Activated CD4-positive, CD25-positive, alpha-beta regulatory T cell (primary cell): ENCODE measurements around the gene SLC38A10.

Experiments
- DNase-seq, 4 experiments: peaks; one replicate each; lab custom pipeline; 2025; lab: John Stamatoyannopoulos, UW

The SLC38A10 gene

GRCh38 chr17:81295031-81295675, at the start of gene SLC38A10:
Gene SLC38A10 (minus strand): TSS chr17:81295307. CDS start chr17:81294921, 386 bp downstream.
- DNase-seq, result peak; percentile 74 to 88 (median 87)

GRCh38 chr17:81342269-81343070, 47.4 kb upstream of the SLC38A10 start:
- DNase-seq, result no peak

- no peak for DNase-seq
These were observed 46.6 kb upstream of the SLC38A10 start for GRCh38 chr17:81341516-81342268.

- no peak for DNase-seq
These were observed 45.8 kb upstream of the SLC38A10 start for GRCh38 chr17:81340607-81341515.

GRCh38 chr17:81339534-81340296, 44.6 kb upstream of the SLC38A10 start:
- no peak for DNase-seq

- DNase-seq, result no peak
These were observed 44.1 kb upstream of the SLC38A10 start for GRCh38 chr17:81339191-81339533.

GRCh38 chr17:81338274-81339190, 43.4 kb upstream of the SLC38A10 start:
- no peak for DNase-seq

GRCh38 chr17:81337476-81337879, 42.4 kb upstream of the SLC38A10 start:
- DNase-seq, result no peak

GRCh38 chr17:81336930-81337325, 41.8 kb upstream of the SLC38A10 start:
- DNase-seq, result no peak

- no peak for DNase-seq
These were observed 41.3 kb upstream of the SLC38A10 start for GRCh38 chr17:81336296-81336929.

- no peak for DNase-seq
These were observed 40.7 kb upstream of the SLC38A10 start for GRCh38 chr17:81335773-81336157.

GRCh38 chr17:81334987-81335772, 40.1 kb upstream of the SLC38A10 start:
- no peak for DNase-seq

GRCh38 chr17:81334391-81334901, 39.3 kb upstream of the SLC38A10 start:
- DNase-seq, result no peak

GRCh38 chr17:81333616-81334368, 38.7 kb upstream of the SLC38A10 start:
- no peak for DNase-seq

GRCh38 chr17:81332914-81333528, 37.9 kb upstream of the SLC38A10 start:
- DNase-seq, result no peak

- no peak for DNase-seq
These were observed 37.2 kb upstream of the SLC38A10 start for GRCh38 chr17:81332118-81332834.
